ENCODE results near the gene HMGCS1. TPM values are rescaled to one million over a fixed set of nuclear protein-coding genes. Genes with fewer than 3 reads are reported as not detected.

The HMGCS1 gene
- total and polyA plus RNA-seq, 9 of the 15 experiments (the other 6 are each of a cell fraction or from before 2014, with no cell fraction given) = 43.7 to 337 (median 111) TPM

DNA sequence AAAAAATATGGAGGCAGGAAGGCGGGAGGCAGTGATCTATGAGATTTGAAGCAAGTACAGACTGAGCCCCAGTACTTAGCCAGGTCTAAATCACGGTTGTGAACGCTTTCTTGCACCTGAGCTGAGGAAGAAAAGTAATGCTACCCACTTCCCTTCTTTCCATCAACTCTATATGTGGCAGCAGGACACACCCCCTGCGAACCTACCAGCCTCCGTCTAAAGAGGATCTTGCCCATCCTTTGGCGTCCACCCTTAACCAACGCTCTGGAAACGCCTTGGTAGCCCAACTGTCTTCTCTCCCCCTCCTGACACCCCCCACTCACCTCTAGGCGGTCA is 545 bp downstream of the HMGCS1 start:
- ATAC-seq = peak; percentile 12
- Histone ChIP-seq H3K79me2 (ENCODE audit: control insufficient read depth, insufficient read depth, low read length) (peaks cover 57% of the 10 kb centered on the region), H3K4me3 (peak overlapping the region; percentile 90), H3K9ac (ENCODE audit: insufficient read depth in 1 of 2, low read depth in 2 of 2, low read length in 2 of 2) (peak overlapping the region; percentile 80 to 96), H3K36me3 (ENCODE audit: control insufficient read depth, insufficient read depth, low read length) (peaks cover 48% of the 10 kb centered on the region), H4K20me1 (replicated peaks; ENCODE audit: control insufficient read depth, insufficient read depth, low read length) (peaks cover 32% of the 10 kb centered on the region), H3K4me2 (ENCODE audit: insufficient read depth, low read length) (peak overlapping the region; percentile 96), H3K4me1 (replicated peaks in 1 of 2; ENCODE audit: control insufficient read depth in 2 of 2, insufficient read depth in 2 of 2, low read length in 2 of 2) (peaks cover 13 to 31% of the 10 kb centered on the region in 2 experiments; a peak in 4 of 5 replicates), H3K9me3 (replicated peaks; ENCODE audit: control insufficient read depth, insufficient read depth, low read depth, low read length) (peaks cover 6% of the 10 kb centered on the region; the same call in 1 of the 2 replicates), H3K9me1 (ENCODE audit: control insufficient read depth, insufficient read depth, low read length) (no peaks in the 10 kb centered on the region), H2AFZ (ENCODE audit: low read depth, low read length) (peak overlapping the region; percentile 91), H3K27ac (ENCODE audit: extremely low read depth, low read depth, low read length) (peak overlapping the region; percentile 83), H3K27me3 (ENCODE audit: control insufficient read depth in 2 of 2, insufficient read depth in 2 of 2, low read length in 2 of 2) (no peaks in the 10 kb centered on the region)
- TF ChIP-seq PPARD (CRISPR knock-in tag; IDR thresholded peaks at IDR 0.05) (no peak), ZNF316 (IDR thresholded peaks at IDR 0.05) (peak; percentile 72; the same call in 1 of the 2 replicates), USF1 (CRISPR knock-in tag; IDR thresholded peaks at IDR 0.05) (no peak), FOS (IDR thresholded peaks at IDR 0.05; ENCODE audit: extremely low read depth, insufficient read length) (no peak), RHOXF2B (CRISPR knock-in tag; conservative IDR thresholded peaks at IDR 0.05) (0 out of 2 replicates have a peak, but pooled peaks have one; percentile 34), BRCA1 (IDR thresholded peaks at IDR 0.05) (no peak), BRCA1 (CRISPR knock-in tag; IDR thresholded peaks at IDR 0.05) (0 out of 2 replicates have a peak, but pooled peaks have one; percentile 28), EWSR1 (IDR thresholded peaks at IDR 0.05; ENCODE audit: borderline replicate concordance, low read depth, partially characterized antibody) (no peak), NELFE (IDR thresholded peaks at IDR 0.05; ENCODE audit: insufficient read depth, insufficient read length) (no peak), ZFP36 (IDR thresholded peaks at IDR 0.05; ENCODE audit: low read depth, low read length, partially characterized antibody) (no peak), KLF13 (tag; IDR thresholded peaks at IDR 0.05; ENCODE audit: borderline replicate concordance, low read depth) (no peak), HDAC2 (IDR thresholded peaks at IDR 0.05) (0 out of 2 replicates have a peak, but pooled peaks have one; percentile 28), HDAC8 (tag; IDR thresholded peaks at IDR 0.05) (no peak), SPI1 (IDR thresholded peaks at IDR 0.05; ENCODE audit: borderline replicate concordance, low read depth, low read length) (peak; percentile 84), ETV5 (CRISPR knock-in tag; IDR thresholded peaks at IDR 0.05; ENCODE audit: low read depth) (no peak), CHD1 (IDR thresholded peaks at IDR 0.05; ENCODE audit: low read length) (peak; percentile 11), ZBTB33 (CRISPR knock-in tag; IDR thresholded peaks at IDR 0.05) (no peak), PTTG1 (tag; IDR thresholded peaks at IDR 0.05; ENCODE audit: low read depth) (no peak), KAT7 (CRISPR knock-in tag; IDR thresholded peaks at IDR 0.05; ENCODE audit: borderline replicate concordance) (peak; percentile 81)
- intact Hi-C loops (cut with micrococcal nuclease) = loop anchor here (5.0 kb wide), 2 partner anchors 35 to 405 kb away; no protein-coding TSS in a partner anchor
- in situ Hi-C loops (cut with MboI) = no loop called here
- ChIA-PET CTCF (ENCODE audit: low intra/inter-chr PET ratio) (interaction anchor here (0.6 kb wide), 2 partner anchors 85 to 194 kb away, joined by 3 to 5 read pairs; no protein-coding TSS in a partner anchor), POLR2A (interaction anchor here (0.6 to 2.7 kb wide), 16 partner anchors 10 to 274 kb away, joined by 3 to 17 read pairs (median 3); partner anchors contain the start of gene TMEM267)
- no peak for FAIRE-seq
- BruUV-seq (replicated peaks) = no TSS peak
- WGBS (ENCODE audit: insufficient coverage, low coverage, missing lambda C conversion rate) = 2% methylated on average over 9 of the region's 9 CpGs
- DNase-seq (ENCODE audit: extremely low read depth in 1 of 4, low spot score in 3 of 4) = peak in 1 of 4 experiments; percentile 24
